ENCODE data around the gene DNAJB8.

DNAJB8 gene

GRCh38 chr3:128442949-128443348, 23.7 kb downstream of the DNAJB8 start:
- FAIRE-seq: no peak

DNA sequence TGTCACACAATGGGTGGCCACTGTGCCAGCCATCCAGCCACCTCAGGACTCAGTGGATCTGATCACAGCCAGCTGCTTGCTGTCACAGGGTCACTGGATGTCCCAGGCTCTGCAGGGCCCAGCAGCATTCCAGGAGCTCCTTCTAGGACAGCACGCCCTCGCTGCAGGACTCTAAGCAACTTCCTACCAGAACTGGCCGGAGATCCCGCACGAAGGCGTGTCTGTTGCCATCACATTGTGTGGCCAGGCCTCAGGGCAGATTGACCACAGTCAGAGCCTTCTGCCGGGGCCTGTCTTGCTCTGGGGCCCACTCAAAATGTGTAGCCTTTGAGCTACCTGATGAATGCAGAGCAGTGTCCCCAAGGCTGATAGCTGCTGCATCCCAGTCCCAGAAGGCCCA, 24.6 kb downstream of the DNAJB8 start:
- FAIRE-seq: no peak

- FAIRE-seq: no peak
Observed at GRCh38 chr3:128439226-128439625, 27.5 kb downstream of the DNAJB8 start.

GRCh38 chr3:128438488-128439072, 28.1 kb downstream of the DNAJB8 start:
- no peak for FAIRE-seq

DNA sequence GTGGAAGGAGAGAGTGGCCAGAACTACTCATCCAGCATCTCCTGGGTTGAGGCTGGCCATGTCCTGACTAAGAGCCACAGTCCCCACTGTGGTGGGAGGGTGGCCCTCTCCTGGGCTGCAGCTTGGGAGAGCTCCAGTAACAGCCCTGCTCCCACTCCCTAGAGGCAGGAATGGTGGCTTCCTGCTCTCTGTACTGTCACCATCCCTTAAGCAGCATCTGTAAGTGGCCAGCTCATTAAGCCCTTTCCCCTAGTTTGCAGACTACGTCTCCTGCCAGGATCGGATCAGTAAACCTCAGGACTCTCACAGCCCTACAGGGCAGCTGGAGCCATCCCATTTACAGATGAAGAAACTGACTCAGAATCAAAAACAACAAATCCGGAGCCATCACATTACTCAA, 30.5 kb downstream of the DNAJB8 start:
- FAIRE-seq: no peak

DNA sequence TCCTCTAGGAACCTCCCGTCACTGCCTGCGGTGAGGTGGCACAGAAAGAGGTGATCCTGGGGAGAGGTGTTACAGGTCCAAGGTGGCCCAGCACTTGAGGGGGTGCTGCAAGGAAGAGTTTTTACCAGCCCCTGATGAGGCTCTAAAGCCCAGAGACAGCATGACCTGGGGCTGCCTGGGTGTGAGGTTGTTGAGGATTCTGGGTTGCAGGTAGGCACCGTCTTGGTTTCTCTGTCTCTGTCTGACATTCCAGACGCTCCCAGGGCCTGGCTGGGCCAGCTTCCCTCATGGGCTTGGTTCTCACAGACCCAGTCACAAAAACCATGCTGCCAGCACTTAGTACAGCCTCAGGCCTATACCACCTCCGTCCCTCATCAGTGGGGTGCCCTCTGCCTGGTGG, 31.1 kb downstream of the DNAJB8 start:
- FAIRE-seq: no peak

DNA sequence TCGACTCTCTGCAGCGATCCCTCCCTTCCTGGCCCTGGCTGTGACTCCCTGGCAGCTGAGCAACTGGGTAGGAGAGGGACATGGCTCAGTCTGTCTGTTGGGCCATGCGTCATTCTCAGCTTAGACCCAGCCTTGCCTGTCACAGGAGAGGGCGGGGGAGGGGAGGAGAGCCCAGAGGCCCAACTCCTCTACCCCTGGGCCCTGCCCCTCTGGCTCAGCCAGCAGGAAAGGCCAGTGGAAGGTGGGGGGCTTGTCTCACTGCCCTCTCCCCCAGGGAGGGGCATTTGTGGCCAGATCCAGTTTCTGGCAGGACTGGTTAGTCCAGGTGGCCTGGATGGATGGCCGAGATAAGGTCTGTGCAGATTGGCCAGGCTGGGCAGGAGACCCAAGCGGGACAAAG, 31.6 kb downstream of the DNAJB8 start:
- no peak for FAIRE-seq

DNA sequence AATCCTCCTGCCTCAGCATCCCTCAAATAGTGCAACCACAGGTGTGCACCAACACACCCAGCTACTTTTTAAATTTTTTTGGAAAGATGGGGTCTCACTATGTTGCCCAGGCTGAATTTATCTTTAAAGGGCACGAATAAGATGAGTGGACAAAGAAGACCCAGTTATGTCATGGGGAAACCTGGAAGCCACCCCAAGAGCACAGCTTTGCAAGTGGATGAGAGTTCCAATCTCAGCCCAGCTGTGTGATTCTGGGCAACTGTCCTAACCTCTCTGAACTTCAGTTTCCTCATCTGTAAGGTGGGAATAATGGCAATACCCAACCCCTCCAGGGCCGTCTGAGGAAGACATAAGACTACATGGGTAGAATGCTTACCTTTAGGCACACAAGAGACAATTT, 32.2 kb downstream of the DNAJB8 start:
- no peak for FAIRE-seq

GRCh38 chr3:128433837-128434165, 32.9 kb downstream of the DNAJB8 start:
- FAIRE-seq: no peak

DNA sequence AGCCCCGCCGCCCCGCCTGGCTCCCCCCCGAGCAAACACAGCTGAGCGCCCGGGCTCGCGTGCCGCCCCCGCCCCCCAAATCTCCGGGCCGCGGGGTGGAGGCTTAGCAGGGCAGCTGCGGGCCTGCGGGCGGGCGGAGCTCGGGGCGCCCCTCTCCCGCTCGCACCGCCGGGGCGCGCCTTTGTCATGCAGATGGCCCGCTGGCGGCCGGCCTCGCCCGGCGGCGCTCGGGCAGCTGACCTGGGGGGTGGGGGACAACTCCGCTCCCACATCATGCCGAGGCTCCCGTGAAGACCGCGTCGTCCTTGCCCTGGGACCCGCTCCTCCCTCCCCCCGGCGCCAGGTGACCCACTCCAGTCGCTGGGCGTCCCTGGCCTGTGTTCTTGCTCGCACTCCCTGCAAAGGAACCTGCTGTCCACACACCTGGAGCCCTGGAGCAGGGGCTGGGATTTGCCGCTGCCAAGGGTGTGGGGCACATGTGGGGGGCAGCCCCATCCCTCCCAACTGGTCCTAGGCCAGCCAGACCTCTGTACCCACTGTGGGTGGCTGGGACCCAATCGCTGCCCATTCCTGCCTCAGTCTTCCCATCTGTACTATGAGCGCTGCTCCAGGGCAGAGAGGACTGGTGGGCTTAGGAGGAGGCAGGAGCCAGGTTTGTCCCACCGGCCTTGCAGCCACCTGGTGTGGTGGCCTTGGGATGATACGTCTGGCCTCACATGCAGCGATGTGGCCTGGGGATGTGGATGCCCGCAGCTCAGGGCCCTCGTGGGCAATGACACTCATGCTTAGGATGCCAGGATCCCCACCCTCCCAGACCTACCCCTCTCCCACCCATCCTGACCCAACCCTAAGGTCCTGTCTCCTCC, 33.5 kb downstream of the DNAJB8 start:
- no peak for FAIRE-seq

DNA sequence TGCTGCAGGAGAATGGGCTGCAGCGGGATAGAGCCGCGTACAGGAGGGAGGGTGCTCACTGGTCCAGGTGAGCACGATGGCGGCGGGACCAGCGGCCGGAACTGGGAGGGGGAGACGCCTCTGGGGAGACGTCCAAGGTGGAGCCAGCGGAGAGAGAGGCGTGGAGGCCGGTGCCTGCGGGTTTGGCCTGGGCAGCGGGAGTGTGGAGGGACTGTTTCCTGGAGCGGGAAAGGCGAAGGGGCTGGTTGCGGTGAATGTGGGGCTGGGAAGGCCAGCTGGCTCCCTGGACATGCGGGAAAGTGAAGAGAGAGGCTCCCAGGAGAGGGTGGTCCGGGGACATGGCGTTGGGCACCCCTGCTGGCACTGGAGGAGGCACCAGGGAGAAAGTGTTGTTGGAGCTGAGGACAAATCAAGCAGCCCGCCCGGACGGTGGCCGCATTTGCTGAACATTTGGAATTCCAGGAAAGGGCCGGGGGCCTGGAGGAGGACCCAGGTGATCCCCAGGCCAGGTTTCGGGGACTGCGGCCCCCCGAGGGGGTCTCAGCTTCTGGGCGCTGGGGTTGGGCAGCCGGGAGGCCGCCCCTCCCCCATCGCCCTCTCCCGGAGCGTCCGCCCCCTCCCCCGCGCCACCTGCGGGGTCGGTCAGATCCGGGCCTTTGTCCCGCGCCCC, 34.3 kb downstream of the DNAJB8 start:
- FAIRE-seq: no peak

DNA sequence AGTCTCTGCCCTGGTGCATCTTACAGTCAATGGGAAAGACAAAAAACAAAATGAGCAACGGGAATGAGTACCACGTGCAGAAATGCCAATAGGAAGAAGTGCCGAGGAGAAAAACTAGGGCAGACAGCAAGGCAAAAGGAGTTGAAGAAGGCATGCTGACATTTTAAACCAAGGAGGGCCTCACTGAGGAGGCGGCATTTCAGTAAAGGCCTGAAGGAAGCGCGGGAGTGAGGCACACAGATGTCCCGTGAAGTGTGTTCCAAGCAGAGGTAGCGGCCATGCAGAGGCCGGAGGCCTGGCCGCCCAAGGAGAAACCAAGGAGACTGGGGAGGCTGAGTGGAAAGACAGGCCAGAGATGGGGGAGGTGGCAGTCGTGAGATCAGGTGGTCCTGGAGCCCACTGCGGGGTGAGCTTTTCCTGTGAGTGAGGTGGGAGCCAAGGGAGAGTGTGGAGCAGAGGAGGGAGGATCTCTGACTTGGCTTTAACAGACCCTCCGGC, 34.8 kb downstream of the DNAJB8 start:
- FAIRE-seq: no peak

GRCh38 chr3:128430731-128431130, 36.0 kb downstream of the DNAJB8 start:
- FAIRE-seq: no peak

DNA sequence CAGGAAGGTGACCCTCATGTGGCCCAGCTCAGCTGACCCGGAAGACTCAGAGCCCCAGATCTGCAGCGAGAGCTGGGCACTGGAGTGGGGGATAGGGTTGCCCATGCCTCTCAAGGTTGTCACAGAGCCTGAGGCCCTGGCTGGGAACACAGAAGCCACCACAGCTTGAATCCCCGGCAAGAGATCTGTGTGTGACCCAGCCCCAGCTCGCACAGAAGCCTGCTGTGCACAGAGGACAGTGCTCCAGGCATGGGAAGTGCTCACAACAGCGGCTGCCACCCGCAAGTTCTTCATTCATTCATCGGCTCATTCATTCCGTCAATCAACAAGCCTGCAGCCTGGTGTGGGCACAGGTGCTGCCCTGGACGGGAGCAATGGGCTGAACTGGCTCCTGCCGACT, 36.4 kb downstream of the DNAJB8 start:
- no peak for FAIRE-seq

DNA sequence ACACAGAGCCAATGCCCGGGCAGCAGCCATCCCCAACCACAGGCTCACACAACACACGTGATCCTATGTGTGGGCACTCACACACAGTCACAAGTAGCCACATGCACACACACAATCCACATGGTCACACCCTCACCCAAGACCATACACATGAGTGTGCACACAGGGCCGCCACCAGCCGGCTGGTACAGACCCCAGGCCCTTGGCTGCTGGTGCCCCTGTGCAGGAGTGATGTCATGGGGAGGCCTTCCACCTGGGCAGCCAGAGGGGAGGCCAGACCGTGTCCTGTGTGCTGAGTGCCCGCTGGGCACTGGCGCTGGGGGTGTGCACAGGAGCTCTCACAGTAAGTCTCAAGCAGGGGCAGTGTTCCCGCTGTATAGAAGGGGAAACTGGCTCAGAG, 36.9 kb downstream of the DNAJB8 start:
- no peak for FAIRE-seq

GRCh38 chr3:128429275-128429674, 37.4 kb downstream of the DNAJB8 start:
- no peak for FAIRE-seq

DNA sequence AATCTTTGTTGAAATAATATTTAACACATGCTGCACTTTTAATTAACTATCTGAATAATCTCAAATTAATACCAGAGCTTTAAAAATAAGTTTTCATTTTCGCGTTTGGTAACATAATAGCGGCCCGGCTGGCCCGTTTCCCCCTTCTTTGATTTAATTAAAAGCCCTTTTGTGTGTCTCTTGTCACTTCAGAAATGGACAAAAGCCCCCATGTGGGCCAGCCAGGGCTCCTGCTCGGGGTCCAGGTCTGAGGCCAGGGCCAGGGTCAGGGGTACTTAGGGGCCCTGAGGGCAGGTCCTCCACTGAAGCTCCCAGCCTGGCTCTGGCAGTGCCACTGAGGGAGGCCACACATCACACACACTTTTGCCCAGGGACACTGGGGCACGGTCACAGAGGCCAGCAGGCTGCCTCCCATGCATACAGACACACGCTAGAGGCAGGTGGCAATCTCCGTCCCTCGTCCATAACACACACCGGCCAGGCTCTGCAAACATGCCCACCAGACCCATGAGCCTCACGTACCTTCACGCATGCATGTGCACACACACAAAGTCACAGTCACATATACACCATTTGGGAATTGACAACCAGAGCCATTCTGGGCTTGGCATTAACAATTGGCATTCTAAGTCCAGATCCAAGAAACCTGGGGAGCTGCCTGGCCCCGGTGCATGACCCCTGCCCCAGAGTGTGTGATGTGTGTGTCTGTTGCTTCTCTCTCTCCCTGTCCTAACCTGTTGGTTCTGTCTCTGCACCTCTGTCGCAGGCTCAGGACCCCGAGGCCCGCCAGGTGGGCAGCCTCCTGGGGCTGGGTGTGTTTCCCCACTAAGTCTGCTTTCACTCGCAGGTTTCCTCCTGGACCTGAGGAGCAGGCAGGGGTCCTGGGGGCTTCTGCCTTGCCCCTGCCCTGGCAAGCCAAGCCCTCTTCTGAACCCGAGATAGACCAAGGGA, 38.5 kb downstream of the DNAJB8 start:
- FAIRE-seq: no peak

- FAIRE-seq: no peak
Observed at GRCh38 chr3:128427175-128427857, 39.4 kb downstream of the DNAJB8 start.

DNA sequence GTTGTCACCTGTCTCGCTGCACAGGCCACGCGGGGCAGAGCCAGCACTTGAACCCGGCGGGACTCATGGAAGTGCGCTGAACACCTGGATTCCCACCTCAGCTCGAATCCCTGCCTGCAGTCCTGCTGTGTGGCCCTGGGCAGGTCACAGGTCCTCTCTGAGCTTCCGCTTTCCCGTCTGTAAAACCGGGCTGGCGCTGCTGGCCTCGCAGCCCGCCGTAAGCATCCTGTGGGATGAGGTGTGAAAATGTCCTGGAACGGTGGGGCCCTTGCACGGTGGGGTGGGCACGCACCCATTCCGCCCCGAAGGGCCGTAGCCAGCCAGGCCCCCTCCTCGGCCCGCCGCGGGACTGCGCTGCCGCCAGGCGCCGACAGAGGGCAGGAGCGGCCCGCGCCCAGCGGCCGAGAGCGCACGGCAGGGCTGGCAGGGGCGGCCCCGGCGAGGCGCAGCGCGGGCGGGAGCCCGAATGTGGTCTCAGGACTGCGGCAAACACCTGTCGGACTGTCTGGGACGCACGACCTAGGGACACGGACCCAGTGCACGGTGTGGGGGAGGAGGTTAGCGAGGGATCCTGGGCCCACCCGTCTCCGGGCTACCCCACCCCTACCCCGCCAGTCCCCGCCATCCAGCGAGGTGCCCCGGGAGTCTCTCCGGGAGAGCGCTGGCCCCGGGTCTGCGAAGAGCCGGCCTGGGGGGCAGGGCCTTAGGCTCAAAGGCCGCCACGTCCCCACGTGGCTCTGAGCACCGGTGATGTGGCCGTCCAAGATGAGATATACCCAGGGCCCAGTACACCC, 40.4 kb downstream of the DNAJB8 start:
- FAIRE-seq: no peak

- no peak for FAIRE-seq
Observed at GRCh38 chr3:128425846-128426127, 40.9 kb downstream of the DNAJB8 start.

DNA sequence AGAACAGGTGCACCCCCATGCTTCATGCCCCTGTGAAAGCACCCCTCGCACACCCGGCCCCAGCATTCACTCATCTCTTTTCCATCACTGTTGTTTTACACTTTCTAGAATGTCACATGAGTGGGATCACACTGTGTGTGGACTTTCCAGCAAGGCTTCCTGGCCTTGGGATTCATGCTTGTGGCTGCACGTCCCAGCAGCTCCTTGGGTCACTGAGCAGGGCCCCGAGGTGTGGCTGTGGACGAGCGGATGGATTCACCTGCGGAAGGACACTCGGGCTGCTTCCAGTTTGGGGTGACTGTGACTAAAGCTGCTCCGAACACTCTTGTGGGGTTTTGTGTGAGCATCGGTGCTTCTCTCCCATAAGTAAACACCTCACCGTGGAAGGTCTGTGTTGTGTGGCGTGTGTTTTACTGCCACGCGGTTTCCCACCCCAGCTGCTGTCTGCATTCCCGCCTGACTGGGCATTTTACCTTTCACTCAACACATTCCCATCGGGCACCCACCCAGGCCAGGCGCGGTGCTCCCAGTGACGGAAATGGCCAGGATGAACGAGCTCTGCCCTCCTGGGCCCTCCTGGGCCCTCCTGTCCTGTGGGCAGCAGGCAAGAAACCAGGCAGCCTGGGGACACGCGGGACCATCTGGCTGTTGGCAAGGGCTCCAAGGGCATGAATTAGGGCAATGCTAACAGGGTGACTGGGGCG, 41.4 kb downstream of the DNAJB8 start:
- FAIRE-seq: no peak

Data from islet of Langerhans (tissue), 1 donor.